ENCODE data around the gene NEK6. TPM values are rescaled to one million over a fixed set of nuclear protein-coding genes. Genes with fewer than 3 reads are reported as not detected.

The NEK6 gene
- total and polyA plus RNA-seq, 4 donors = 19.0 to 86.2 (median 53.1) TPM

DNA sequence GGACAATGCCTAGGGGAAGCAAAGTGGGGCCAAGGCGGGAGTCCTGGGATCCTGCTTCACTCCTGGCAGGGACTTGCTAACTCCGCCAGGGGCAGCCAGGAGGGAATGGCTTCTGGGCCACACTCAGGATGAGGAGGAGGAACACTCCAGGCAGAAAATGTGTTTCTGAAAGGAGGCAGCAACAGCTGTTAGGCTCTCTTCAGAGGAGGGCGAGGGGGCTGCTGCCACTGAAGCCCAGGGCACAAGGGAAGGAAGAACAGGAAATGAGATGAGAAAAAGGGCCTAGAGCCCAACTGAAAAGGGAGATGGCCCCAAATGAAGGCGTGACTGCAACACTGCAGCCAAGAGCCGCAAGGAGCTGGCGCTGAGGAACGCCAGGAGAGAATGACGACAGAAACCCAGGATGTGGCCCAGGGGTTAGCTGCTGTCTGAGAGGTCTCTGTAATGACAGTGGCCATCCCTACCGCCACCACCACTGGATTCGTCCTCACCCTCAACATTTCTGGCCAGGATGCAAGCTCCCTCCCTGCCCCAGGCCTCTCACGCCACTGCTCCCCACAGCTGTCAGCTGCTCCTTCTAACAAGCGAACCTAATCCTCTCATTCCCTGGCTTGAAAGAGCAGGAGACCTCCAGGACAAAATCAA is 141.7 kb downstream of the NEK6 start:
- no peak for ATAC-seq (ENCODE audit: insufficient read depth, low FRiP score)
- no peak overlapping the region for H3K27ac ChIP-seq (ENCODE audit: low read depth in 1 of 2, low read length in 1 of 2)

DNA sequence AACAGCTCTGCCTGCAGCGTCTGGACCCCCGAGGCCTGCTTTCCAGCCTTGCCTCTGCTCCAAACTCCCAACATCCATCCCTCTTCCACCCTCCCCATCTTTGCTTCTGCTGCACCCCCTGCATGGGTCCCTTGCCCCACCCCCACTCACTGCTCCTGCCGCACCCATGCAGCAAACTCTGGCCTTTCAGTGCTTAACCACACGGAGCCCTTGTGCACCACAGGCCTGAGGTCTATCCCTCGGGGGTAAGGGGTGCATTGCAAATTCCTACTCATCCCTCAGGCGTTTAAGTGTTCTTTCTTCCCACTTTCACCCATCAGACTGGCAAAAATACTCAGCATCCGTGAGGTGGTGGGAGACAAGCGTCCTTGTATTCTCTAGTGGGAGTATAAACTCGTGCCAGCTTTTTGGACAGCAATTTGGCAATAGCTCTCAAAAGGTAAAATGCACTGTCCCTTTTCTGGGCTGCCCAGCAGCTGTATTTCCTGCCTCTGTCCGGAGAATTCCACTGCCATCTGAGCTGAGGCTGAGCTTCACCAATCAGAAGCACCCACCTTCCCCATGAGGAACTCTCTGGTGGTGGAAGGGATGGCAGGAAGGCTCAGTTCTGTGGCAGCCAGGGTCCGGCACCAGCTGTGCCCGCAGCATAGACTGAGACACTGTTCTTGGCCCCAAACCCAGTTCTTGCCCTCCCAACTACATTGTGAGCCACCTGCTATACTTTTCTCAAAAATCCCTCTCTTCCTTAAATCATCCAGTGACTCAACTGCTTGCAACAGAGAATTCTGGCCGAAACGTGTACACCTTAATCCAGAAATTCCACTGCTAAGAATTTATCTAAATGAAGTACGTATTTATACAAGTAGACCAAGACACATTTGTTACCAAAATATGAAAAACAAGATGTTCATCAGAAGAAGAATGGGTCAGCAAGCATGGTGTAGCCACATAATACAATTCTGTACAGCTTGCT is 142.5 kb downstream of the NEK6 start:
- 44 to 61% methylated on average over 15 of the region's 15 CpGs for WGBS, 2 donors
- Histone ChIP-seq H3K9ac (ENCODE audit: insufficient read depth in 1 of 2, low read length in 2 of 2) (no peak overlapping the region), H3K27me3 (ENCODE audit: control insufficient read depth in 3 of 3, insufficient read depth in 3 of 3, low read length in 2 of 3) (no peaks in the 10 kb centered on the region), H3K9me3 (ENCODE audit: control insufficient read depth in 4 of 4, insufficient read depth in 3 of 4, low read length in 3 of 4) (no peaks in the 10 kb centered on the region), H3K4me3 (no peak overlapping the region), H3K27ac (ENCODE audit: low read depth in 1 of 2, low read length in 1 of 2) (no peak overlapping the region), H3K36me3 (ENCODE audit: control insufficient read depth in 4 of 4, insufficient read depth in 4 of 4, low read length in 4 of 4) (peaks cover 7 to 20% (median 13%) of the 10 kb centered on the region in 4 donors), H3K4me1 (ENCODE audit: control insufficient read depth in 5 of 5, insufficient read depth in 5 of 5, low read length in 5 of 5) (peaks cover 0 to 26% (median 4%) of the 10 kb centered on the region in 5 donors)
- DNase-seq = no peak
- TF ChIP-seq, protein P1, sequence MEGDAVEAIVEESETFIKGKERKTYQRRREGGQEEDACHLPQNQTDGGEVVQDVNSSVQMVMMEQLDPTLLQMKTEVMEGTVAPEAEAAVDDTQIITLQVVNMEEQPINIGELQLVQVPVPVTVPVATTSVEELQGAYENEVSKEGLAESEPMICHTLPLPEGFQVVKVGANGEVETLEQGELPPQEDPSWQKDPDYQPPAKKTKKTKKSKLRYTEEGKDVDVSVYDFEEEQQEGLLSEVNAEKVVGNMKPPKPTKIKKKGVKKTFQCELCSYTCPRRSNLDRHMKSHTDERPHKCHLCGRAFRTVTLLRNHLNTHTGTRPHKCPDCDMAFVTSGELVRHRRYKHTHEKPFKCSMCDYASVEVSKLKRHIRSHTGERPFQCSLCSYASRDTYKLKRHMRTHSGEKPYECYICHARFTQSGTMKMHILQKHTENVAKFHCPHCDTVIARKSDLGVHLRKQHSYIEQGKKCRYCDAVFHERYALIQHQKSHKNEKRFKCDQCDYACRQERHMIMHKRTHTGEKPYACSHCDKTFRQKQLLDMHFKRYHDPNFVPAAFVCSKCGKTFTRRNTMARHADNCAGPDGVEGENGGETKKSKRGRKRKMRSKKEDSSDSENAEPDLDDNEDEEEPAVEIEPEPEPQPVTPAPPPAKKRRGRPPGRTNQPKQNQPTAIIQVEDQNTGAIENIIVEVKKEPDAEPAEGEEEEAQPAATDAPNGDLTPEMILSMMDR (IDR thresholded peaks at IDR 0.05; ENCODE audit: control extremely low read depth, extremely low read depth) = no peak
- ATAC-seq (ENCODE audit: insufficient read depth, low FRiP score) = no peak

More for the DNA sequence above, 141.7 kb downstream of the NEK6 start:
- WGBS, 2 donors = 28 to 64% methylated on average over 12 of the region's 12 CpGs
- no peak overlapping the region for H3K9ac ChIP-seq (ENCODE audit: insufficient read depth in 1 of 2, low read length in 2 of 2)
- peaks cover 0 to 28% (median 4%) of the 10 kb centered on the region in 5 donors for H3K4me1 ChIP-seq (ENCODE audit: control insufficient read depth in 5 of 5, insufficient read depth in 5 of 5, low read length in 5 of 5)
- H3K9me3 ChIP-seq (ENCODE audit: control insufficient read depth in 4 of 4, insufficient read depth in 3 of 4, low read length in 3 of 4) = no peaks in the 10 kb centered on the region
- peaks cover 3 to 19% (median 11%) of the 10 kb centered on the region in 4 donors for H3K36me3 ChIP-seq (ENCODE audit: control insufficient read depth in 4 of 4, insufficient read depth in 4 of 4, low read length in 4 of 4)
- no peaks in the 10 kb centered on the region for H3K27me3 ChIP-seq (ENCODE audit: control insufficient read depth in 3 of 3, insufficient read depth in 3 of 3, low read length in 2 of 3)
- TF ChIP-seq, protein P1 (IDR thresholded peaks at IDR 0.05; ENCODE audit: control extremely low read depth, extremely low read depth) = no peak
- H3K4me3 ChIP-seq = no peak overlapping the region
- peak; percentile 78 to 88 (median 84) for DNase-seq

Other genes starting within 250 kb of the NEK6 start
- gene LHX2, start 246.2 kb upstream of the NEK6 start, total RNA-seq = under 1 TPM in 1 of 2 donors, not detected in 1; 0.31 TPM
- under 1 TPM in 1 of 2 donors, not detected in 1; 0.07 TPM for gene LHX2, start 246.2 kb upstream of the NEK6 start, polyA plus RNA-seq
- gene PSMB7, start 157.5 kb downstream of the NEK6 start, total RNA-seq = 100 to 1,000 TPM in 1 of 2 donors, 10 to 100 TPM in 1; 86.1 to 113 TPM
- 100 to 1,000 TPM; 185 to 194 TPM for gene PSMB7, start 157.5 kb downstream of the NEK6 start, polyA plus RNA-seq
- gene ADGRD2, start 192.5 kb downstream of the NEK6 start, total RNA-seq = not detected
- gene ADGRD2, start 192.5 kb downstream of the NEK6 start, polyA plus RNA-seq = not detected
- under 1 TPM; 0.09 to 0.37 TPM for gene NR5A1, start 249.4 kb downstream of the NEK6 start, total RNA-seq
- under 1 TPM in 1 of 2 donors, not detected in 1; 0.02 TPM for gene NR5A1, start 249.4 kb downstream of the NEK6 start, polyA plus RNA-seq